Amygdala (tissue), 56 donors: ENCODE measurements around the gene PRR7.
"Not testable (repeated sequence)": the region's sequence is repeated elsewhere in the genome, so short reads cannot be mapped to it uniquely, and the experiment has no call there.

ENCODE experiments used
- DNase-seq, 56 donors: peaks; one replicate each; lab custom pipeline; 2025; lab: John Stamatoyannopoulos, UW

Gene PRR7

DNA sequence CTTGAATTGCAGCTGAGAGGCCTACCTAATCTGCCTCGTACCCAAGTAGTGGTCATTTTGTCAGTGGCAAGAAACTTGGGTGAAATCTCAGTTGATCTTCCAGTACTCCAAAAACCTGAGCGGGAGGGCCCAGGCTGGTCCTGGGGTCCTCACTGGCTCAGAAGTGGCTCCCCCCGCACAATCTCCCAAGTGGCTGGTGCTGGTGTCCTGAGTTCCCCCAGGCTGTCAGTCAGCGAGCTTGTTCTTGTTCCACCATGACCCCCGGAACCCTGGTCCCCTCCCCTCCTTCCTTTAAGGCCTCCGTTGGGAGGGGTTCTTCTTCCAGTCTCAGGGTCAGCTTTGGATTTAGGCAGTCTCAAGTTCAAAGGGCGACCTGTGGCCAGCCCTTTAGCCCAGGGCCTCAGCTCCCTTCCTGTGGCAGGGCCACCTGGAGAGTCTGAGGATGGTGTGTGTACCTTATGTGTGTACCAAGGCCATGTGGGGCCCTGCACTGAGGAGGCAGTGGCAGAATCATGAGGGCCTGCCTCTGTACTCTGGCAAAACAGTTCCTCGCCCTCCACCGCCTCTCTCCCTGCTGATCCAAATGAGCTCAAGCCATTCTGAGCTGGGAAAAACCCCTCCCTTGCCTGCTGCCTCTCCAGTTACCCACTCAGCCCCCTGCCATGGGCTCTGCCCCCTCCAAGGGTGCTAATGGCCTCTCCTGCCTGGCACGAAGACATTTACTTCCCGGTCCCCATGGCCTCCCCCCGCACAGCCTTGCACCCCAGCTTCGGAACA is 31.3 kb downstream of the PRR7 start:
- no peak for DNase-seq

GRCh38 chr5:177478711-177479646 is 32.4 kb downstream of the PRR7 start:
- DNase-seq = peak in 5 of 56 donors; percentile 12 to 47 (median 21)

GRCh38 chr5:177479774-177480173 is 33.2 kb downstream of the PRR7 start:
- DNase-seq = no peak

GRCh38 chr5:177482359-177482795 is 35.8 kb downstream of the PRR7 start:
- DNase-seq = no peak

GRCh38 chr5:177483042-177483441 is 36.4 kb downstream of the PRR7 start:
- no peak for DNase-seq

GRCh38 chr5:177483994-177484901 is 37.6 kb downstream of the PRR7 start:
- no peak for DNase-seq

- DNase-seq = no peak
Measured at GRCh38 chr5:177484902-177485549, 38.4 kb downstream of the PRR7 start.

- not testable (repeated sequence) for DNase-seq
Measured at GRCh38 chr5:177485753-177486152, 39.1 kb downstream of the PRR7 start.

DNA sequence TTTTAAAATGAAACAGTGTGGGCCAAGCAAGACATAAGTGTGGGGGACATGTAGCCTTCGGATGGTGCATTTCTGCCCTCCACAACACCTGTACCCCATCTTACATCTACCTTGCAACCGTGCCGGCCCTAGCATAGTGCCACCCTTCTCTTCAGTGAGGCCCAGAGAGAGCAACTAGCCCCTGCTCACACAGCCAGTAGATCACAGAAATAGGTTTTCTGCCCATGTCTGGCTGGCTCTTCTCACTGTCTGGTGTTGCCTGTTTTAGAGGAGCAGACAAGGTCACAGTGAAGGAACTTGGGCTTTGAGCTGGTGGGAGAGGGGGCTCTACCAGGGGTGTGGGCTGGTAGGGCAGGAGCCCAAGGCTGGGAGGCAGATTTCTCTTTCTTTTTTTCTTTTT is 39.6 kb downstream of the PRR7 start:
- no peak for DNase-seq

DNA sequence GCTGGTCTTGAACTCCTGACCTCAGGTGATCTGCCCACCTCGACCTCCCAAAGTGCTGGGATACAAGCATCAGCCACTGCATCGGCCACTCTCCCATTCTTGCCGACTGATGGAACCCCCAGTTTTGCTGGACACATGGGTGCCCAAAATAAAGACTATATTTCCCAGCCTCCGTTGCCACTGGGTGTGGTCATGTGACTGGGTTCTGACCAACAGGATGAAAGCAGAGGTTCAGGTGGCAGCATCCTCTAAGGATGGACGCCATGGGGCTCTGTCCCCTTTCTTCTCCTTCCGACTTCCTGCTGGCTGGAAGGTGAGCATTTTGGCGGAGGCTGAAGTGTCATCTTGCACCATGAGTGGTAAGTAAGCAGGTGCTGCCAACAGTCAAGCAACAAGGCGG is 40.5 kb downstream of the PRR7 start:
- no peak for DNase-seq

DNA sequence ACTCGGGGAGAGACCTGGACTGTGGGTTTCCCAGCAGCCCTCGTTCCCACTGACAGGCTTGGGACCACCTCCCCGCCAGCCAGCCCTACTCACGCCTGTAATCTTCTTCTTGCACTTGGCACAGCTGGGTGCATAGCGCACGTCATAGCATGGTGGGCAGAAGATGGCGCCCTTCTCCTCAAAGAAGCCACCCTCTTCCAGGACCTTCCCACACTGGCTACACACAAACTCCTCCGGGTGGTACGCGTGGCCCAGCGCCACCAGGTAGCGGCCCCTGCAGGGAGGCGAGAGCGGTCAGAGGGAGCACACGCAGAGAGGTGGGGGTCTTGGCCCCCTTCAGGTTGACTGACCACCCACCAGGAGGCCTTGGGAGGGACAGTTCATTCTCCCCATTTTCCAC is 41.4 kb downstream of the PRR7 start:
- no peak for DNase-seq

GRCh38 chr5:177489119-177489716 is 42.6 kb downstream of the PRR7 start:
- DNase-seq = no peak

GRCh38 chr5:177490311-177490991 is 43.8 kb downstream of the PRR7 start:
- DNase-seq = peak in 8 of 56 donors; percentile 9 to 28 (median 18)

DNA sequence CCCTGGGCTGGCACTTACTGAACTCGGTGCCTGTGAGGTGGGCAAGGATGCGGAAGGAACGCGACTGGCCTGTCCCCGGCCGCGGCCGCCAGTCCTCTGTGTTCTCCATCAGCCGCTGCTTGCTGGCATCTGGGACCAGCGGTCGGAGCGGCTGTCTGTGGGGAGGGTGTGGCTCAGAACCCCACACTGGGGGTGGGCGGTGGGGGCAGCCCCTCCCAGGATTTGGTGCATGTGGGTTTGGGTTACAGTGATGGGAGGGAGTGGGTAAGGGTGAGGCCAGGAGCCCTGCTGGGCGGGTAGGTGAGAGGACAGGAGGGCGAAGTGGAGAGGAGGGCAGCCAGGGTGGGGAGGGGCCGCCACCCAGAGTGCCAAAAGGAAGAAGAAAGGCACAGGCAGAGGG is 44.4 kb downstream of the PRR7 start:
- DNase-seq = no peak

GRCh38 chr5:177491429-177491945 is 44.9 kb downstream of the PRR7 start:
- DNase-seq = no peak

DNA sequence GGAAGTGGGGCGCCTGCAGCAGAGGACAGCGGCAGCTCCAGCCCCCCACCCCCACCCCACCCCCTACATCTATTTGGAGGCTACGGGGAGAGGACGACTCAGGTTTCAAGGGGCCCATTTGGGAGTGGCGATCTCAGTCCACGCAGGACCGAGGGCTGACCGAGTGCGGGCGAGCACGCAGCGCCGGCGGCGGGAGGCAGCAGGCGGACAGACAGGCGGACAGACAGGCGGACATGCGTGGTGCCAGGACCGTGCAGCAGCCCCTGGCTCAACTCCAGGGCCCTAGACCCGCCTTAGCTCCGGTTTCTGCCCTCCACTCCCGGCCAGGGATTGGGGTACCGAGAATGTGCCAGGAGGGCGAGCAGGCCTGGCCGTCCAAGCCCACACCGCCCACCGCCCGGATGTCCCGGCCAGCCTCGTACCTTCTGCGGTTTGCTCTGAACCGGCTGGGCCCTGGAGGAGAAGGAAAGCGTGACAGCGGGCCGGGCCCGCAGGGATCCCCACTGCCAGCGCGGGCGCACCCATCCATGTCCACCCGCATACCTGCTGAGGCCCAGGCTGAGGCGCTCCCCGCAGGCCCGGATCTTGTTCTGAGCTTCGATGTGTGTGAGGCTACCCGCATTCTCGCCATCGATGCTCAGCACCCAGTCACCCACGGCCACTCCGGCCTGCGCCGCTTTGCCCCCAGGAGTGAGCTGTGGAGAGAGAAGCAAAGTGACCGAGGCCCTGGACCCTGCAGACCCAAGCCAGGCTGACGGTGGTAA is 45.6 kb downstream of the PRR7 start:
- DNase-seq = no peak

GRCh38 chr5:177492841-177493240 is 46.2 kb downstream of the PRR7 start:
- no peak for DNase-seq

DNA sequence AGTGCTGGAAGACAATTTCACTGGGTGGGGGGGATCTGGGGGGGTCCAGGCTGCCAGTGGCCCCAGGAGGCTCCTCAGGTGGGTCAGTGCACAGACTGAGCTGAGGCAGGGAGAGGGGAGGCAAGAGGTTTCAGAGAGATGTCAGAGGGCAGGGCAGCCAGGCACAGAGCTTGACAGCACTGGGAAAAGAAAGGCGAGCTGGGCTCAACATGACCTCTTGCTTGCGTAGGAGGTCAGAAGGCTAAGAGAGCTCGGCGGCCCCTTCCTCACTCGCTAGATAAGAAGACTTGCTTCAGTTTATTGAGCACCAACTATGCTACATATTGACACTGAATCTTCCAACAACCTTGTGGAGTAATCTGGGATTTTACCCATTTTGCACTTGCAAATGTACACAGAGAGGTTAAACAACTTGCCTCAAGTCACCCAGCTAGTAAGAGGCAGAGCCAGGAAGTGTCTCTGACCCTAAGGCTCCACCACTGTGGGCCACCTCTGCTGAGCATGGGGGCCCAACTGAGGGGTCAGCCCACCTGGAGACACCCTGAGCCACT is 47.3 kb downstream of the PRR7 start:
- no peak for DNase-seq
